ENCODE data around the gene TCP11L2. TPM values are rescaled to one million over a fixed set of nuclear protein-coding genes. Genes with fewer than 3 reads are reported as not detected.

Gene TCP11L2
- total RNA-seq, 1 donor from 2014 or later = 7.8 TPM

DNA sequence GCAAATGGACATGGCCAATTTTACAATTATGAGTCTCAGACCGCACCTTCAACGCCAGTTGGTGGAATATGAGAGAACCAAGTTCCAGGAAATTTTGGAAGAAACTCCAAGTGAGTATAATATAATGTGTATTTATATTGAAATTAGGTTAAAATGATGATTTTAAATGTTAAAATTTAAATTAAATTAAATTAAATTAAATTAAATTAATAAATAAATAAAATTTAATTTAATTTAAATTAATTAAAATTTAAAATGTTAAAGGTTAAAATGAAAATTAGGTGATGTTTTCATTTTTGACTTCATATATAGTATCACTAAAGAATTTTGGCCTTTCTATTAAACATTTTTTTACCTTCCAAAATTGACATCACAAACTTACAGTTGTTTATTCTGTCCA, 21.0 kb downstream of the TCP11L2 start:
- no peaks in the 10 kb centered on the region for H3K4me1 ChIP-seq
- H3K4me3 ChIP-seq = no peak overlapping the region
- H3F3A ChIP-seq (ENCODE audit: low read depth) = no peaks in the 10 kb centered on the region
- no peaks in the 10 kb centered on the region for H3K9me3 ChIP-seq (ENCODE audit: low read depth)
- H3K36me3 ChIP-seq = no peaks in the 10 kb centered on the region
- Mint-ChIP-seq H3K4me3 (no peak overlapping the region), H3K9me3 (no peaks in the 10 kb centered on the region), H3K4me1 (no peaks in the 10 kb centered on the region), H3K27me3 (ENCODE audit: insufficient read depth, low read depth) (peaks cover 2% of the 10 kb centered on the region), H3K36me3 (peaks cover 13% of the 10 kb centered on the region), H3K27ac (no peak overlapping the region)
- TF ChIP-seq, protein P1, sequence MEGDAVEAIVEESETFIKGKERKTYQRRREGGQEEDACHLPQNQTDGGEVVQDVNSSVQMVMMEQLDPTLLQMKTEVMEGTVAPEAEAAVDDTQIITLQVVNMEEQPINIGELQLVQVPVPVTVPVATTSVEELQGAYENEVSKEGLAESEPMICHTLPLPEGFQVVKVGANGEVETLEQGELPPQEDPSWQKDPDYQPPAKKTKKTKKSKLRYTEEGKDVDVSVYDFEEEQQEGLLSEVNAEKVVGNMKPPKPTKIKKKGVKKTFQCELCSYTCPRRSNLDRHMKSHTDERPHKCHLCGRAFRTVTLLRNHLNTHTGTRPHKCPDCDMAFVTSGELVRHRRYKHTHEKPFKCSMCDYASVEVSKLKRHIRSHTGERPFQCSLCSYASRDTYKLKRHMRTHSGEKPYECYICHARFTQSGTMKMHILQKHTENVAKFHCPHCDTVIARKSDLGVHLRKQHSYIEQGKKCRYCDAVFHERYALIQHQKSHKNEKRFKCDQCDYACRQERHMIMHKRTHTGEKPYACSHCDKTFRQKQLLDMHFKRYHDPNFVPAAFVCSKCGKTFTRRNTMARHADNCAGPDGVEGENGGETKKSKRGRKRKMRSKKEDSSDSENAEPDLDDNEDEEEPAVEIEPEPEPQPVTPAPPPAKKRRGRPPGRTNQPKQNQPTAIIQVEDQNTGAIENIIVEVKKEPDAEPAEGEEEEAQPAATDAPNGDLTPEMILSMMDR (IDR thresholded peaks at IDR 0.05) = no peak
- TF ChIP-seq EZH2phosphoT487 (IDR thresholded peaks at IDR 0.05) = no peak
- TF ChIP-seq EZH2 (IDR thresholded peaks at IDR 0.05) = no peak
- H3K27ac ChIP-seq = no peak overlapping the region
- DNase-seq (ENCODE audit: low spot score) = no peak
- H3K9ac ChIP-seq = no peak overlapping the region
- H4K20me1 ChIP-seq (ENCODE audit: low read depth) = no peaks in the 10 kb centered on the region
- no peak overlapping the region for H3K4me2 ChIP-seq
- H3K27me3 ChIP-seq = no peaks in the 10 kb centered on the region
- H3K79me2 ChIP-seq (ENCODE audit: low read depth) = no peaks in the 10 kb centered on the region
- no peak overlapping the region for H2AFZ ChIP-seq (replicated peaks)

DNA sequence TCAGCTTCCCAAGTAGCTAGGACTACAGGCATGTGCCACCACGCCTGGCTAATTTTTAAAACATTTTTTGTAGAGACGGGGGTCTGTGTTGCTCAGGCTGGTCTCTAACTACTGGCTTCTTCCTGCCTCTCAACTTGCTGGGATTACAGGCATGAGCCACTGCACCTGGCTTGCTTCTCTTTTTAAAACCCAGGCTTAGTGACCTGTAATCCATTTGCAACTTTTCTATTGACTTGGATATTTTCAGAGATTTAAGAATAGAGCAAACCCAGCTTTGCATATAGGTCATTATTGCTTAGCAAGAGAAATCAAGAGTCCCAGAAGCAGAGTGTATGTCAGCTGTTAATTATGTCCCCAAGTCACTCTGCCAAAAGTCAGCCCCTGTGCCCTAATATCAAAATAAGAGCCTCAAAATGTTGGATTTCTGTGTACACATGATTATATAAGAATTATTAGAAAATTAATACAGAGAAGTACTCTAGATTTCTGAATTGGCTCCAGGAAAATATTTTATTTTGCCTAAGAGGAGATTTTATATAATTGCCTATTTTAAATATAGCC, 24.9 kb downstream of the TCP11L2 start:
- no peak for DNase-seq (ENCODE audit: low spot score)
- Histone ChIP-seq H3K4me2 (no peak overlapping the region), H3K79me2 (ENCODE audit: low read depth) (no peaks in the 10 kb centered on the region), H3K27ac (no peak overlapping the region), H3K4me1 (no peaks in the 10 kb centered on the region), H3K9ac (no peak overlapping the region), H2AFZ (replicated peaks) (no peak overlapping the region), H3F3A (ENCODE audit: low read depth) (no peaks in the 10 kb centered on the region), H3K9me3 (ENCODE audit: low read depth) (no peaks in the 10 kb centered on the region), H3K36me3 (no peaks in the 10 kb centered on the region), H4K20me1 (ENCODE audit: low read depth) (no peaks in the 10 kb centered on the region), H3K27me3 (no peaks in the 10 kb centered on the region), H3K4me3 (no peak overlapping the region)
- H3K4me3 Mint-ChIP-seq = no peak overlapping the region
- peaks cover 7% of the 10 kb centered on the region for H3K36me3 Mint-ChIP-seq
- no peaks in the 10 kb centered on the region for H3K27me3 Mint-ChIP-seq (ENCODE audit: insufficient read depth, low read depth)
- no peak overlapping the region for H3K27ac Mint-ChIP-seq
- TF ChIP-seq EZH2 (IDR thresholded peaks at IDR 0.05) = no peak
- TF ChIP-seq EZH2phosphoT487 (IDR thresholded peaks at IDR 0.05) = no peak
- TF ChIP-seq, protein P1 (IDR thresholded peaks at IDR 0.05) = no peak
- peaks cover 16% of the 10 kb centered on the region for H3K4me1 Mint-ChIP-seq
- no peaks in the 10 kb centered on the region for H3K9me3 Mint-ChIP-seq

DNA sequence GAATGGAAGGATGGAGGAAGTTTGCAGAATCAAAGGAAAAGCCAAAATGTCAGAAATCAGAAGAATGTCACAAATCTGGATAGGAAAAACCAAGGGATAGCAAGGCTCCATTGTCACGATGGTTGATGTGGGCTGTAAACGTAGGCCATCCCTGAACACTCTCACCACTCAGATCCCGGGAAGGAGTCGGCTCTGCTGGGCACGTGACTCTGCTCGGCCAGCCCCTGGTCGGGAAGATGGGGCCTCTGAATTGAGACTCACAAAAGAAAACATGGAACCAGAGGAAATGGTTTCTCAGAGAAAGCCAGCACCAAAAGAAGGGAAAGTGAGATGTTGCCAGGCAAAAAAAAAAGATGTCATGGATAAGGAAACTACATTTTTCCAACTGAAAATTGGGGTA, 26.2 kb downstream of the TCP11L2 start:
- DNase-seq (ENCODE audit: low spot score) = no peak
- H4K20me1 ChIP-seq (ENCODE audit: low read depth) = no peaks in the 10 kb centered on the region
- no peaks in the 10 kb centered on the region for H3K4me1 ChIP-seq
- Mint-ChIP-seq H3K9me3 (no peaks in the 10 kb centered on the region), H3K4me3 (no peak overlapping the region), H3K27ac (no peak overlapping the region), H3K36me3 (peaks cover 3% of the 10 kb centered on the region), H3K4me1 (peaks cover 16% of the 10 kb centered on the region), H3K27me3 (ENCODE audit: insufficient read depth, low read depth) (no peaks in the 10 kb centered on the region)
- H3K9ac ChIP-seq = no peak overlapping the region
- H3K4me3 ChIP-seq = no peak overlapping the region
- no peak overlapping the region for H2AFZ ChIP-seq (replicated peaks)
- no peak overlapping the region for H3K27ac ChIP-seq
- no peaks in the 10 kb centered on the region for H3K9me3 ChIP-seq (ENCODE audit: low read depth)
- no peaks in the 10 kb centered on the region for H3K27me3 ChIP-seq
- H3F3A ChIP-seq (ENCODE audit: low read depth) = no peaks in the 10 kb centered on the region
- no peaks in the 10 kb centered on the region for H3K79me2 ChIP-seq (ENCODE audit: low read depth)
- TF ChIP-seq EZH2phosphoT487 (IDR thresholded peaks at IDR 0.05) = no peak
- TF ChIP-seq, protein P1 (IDR thresholded peaks at IDR 0.05) = no peak
- TF ChIP-seq EZH2 (IDR thresholded peaks at IDR 0.05) = no peak
- no peak overlapping the region for H3K4me2 ChIP-seq
- no peaks in the 10 kb centered on the region for H3K36me3 ChIP-seq

All from neural progenitor cell (in vitro differentiated cells).